OCI-LY3 (cell line): ENCODE data around the gene CLEC16A.

Experiments
- H2AFZ ChIP-seq: fragments of 200-600, 300-600 bp; shearing (Covaris generic); 2 replicates; pipeline ENCODE4 v1.6.0; 2014; ENCODE audit warnings: antibody characterized with exemption, low read depth, low read length
- H3K27ac ChIP-seq: fragments of 200-600, 300-600 bp; sonication (generic); 2 replicates; pipeline ENCODE4 v1.5.1; 2014; ENCODE audit warnings: mild to moderate bottlenecking, low read length, moderate library complexity, mixed read lengths
- H3K27me3 ChIP-seq: fragments of 200-600, 300-600 bp; sonication (generic); 2 replicates; pipeline ENCODE4 v1.6.1; 2014; ENCODE audit warnings: low read depth, low read length, mixed read lengths
- H3K36me3 ChIP-seq: fragments of 200-600, 300-600 bp; sonication (generic); replicated peaks from 2 replicates; pipeline ENCODE3; 2014; ENCODE audit warnings: low read depth, low read length, mixed read lengths
- H3K4me1 ChIP-seq: fragments of 300-600, 200-600 bp; sonication (generic); 2 replicates; pipeline ENCODE4 v1.6.1; 2014; ENCODE audit warnings: low read length, mixed read lengths
- H3K4me2 ChIP-seq: fragments of 200-600, 300-600 bp; sonication (generic); 2 replicates; pipeline ENCODE4 v1.6.1; 2014; ENCODE audit warnings: low read length, mixed read lengths
- H3K4me3 ChIP-seq: fragments of 300-600, 200-600 bp; sonication (generic); 2 replicates; pipeline ENCODE4 v1.5.1; 2014; ENCODE audit warnings: antibody characterized with exemption, mild to moderate bottlenecking, low read length, moderate library complexity
- H3K79me2 ChIP-seq: fragments of 300-600, 200-600 bp; shearing (Covaris generic); 2 replicates; pipeline ENCODE4 v1.6.1; 2014; ENCODE audit warnings: mild to moderate bottlenecking, low read length, mixed read lengths
- H3K9ac ChIP-seq: fragments of 300-600, 200-600 bp; shearing (Covaris generic); 2 replicates; pipeline ENCODE4 v1.6.0; 2014; ENCODE audit warnings: mild to moderate bottlenecking, low read length, moderate library complexity
- H3K9me3 ChIP-seq: fragments of 200-600, 300-600 bp; shearing (Covaris generic); 2 replicates; pipeline ENCODE4 v1.6.1; 2014; ENCODE audit warnings: low read length, mixed read lengths; ENCODE audit not compliant: insufficient read depth
- H4K20me1 ChIP-seq: fragments of 200-600, 300-600 bp; sonication (generic); 2 replicates; pipeline ENCODE4 v1.6.1; 2016; ENCODE audit warnings: low read length, mixed read lengths; ENCODE audit not compliant: insufficient read depth
- CTCF ChIP-seq: fragments of 200-600, 300-600 bp; sonication (generic); IDR thresholded peaks from 2 replicates; pipeline ENCODE4 v1.5.1; 2014; ENCODE audit warnings: antibody characterized with exemption, low read length, low read depth
- EZH2phosphoT487 ChIP-seq: fragments of 200-600 bp; shearing (Covaris generic); IDR thresholded peaks from 2 replicates; pipeline ENCODE4 v1.6.1; 2018; ENCODE audit warnings: antibody characterized with exemption, mixed run types, low read depth

CLEC16A gene

GRCh38 chr16:10945065-10945787, 862 bp downstream of the CLEC16A start:
- TF ChIP-seq CTCF: no peak
- no peak for TF ChIP-seq EZH2phosphoT487
- Histone ChIP-seq H3K36me3 (peaks cover 1% of the 10 kb centered on the region), H3K9ac (peak overlapping the region; percentile 56), H2AFZ (no peak overlapping the region), H3K4me2 (peak overlapping the region; percentile 78), H3K9me3 (no peaks in the 10 kb centered on the region), H4K20me1 (peaks cover 10% of the 10 kb centered on the region), H3K4me1 (peaks cover 50% of the 10 kb centered on the region), H3K79me2 (peaks cover 53% of the 10 kb centered on the region), H3K27me3 (0 out of 2 replicates have a peak, but pooled peaks cover under 1% of the 10 kb centered on the region), H3K4me3 (peak overlapping the region; percentile 76), H3K27ac (no peak overlapping the region)

GRCh38 chr16:10946308-10946707, 1.9 kb downstream of the CLEC16A start:
- no peak overlapping the region for H3K9ac ChIP-seq
- peaks cover 53% of the 10 kb centered on the region for H3K79me2 ChIP-seq
- H3K27me3 ChIP-seq: 0 out of 2 replicates have a peak, but pooled peaks cover 3% of the 10 kb centered on the region
- H3K36me3 ChIP-seq: no peaks in the 10 kb centered on the region
- no peak overlapping the region for H3K4me3 ChIP-seq
- H3K9me3 ChIP-seq: no peaks in the 10 kb centered on the region
- TF ChIP-seq CTCF: no peak
- TF ChIP-seq EZH2phosphoT487: no peak
- peaks cover 49% of the 10 kb centered on the region for H3K4me1 ChIP-seq
- no peak overlapping the region for H3K27ac ChIP-seq
- no peak overlapping the region for H2AFZ ChIP-seq
- H4K20me1 ChIP-seq: no peaks in the 10 kb centered on the region
- H3K4me2 ChIP-seq: no peak overlapping the region

GRCh38 chr16:10947211-10947787, 2.9 kb downstream of the CLEC16A start:
- H3K4me1 ChIP-seq: peaks cover 55% of the 10 kb centered on the region
- H3K4me3 ChIP-seq: no peak overlapping the region
- H3K79me2 ChIP-seq: peaks cover 57% of the 10 kb centered on the region

More at GRCh38 chr16:10947211-10947787, 2.9 kb downstream of the CLEC16A start:
- TF ChIP-seq CTCF (no peak), EZH2phosphoT487 (no peak)
- no peak overlapping the region for H3K27ac ChIP-seq
- 0 out of 2 replicates have a peak, but pooled peaks cover 3% of the 10 kb centered on the region for H3K27me3 ChIP-seq
- H4K20me1 ChIP-seq: no peaks in the 10 kb centered on the region
- H3K9me3 ChIP-seq: no peaks in the 10 kb centered on the region
- H3K9ac ChIP-seq: no peak overlapping the region
- H2AFZ ChIP-seq: no peak overlapping the region
- no peaks in the 10 kb centered on the region for H3K36me3 ChIP-seq
- H3K4me2 ChIP-seq: no peak overlapping the region
